ENCODE measurements around the gene PITPNC1.
"Not testable (repeated sequence)": the region's sequence is repeated elsewhere in the genome, so short reads cannot be mapped to it uniquely, and the experiment has no call there.

Gene PITPNC1

DNA sequence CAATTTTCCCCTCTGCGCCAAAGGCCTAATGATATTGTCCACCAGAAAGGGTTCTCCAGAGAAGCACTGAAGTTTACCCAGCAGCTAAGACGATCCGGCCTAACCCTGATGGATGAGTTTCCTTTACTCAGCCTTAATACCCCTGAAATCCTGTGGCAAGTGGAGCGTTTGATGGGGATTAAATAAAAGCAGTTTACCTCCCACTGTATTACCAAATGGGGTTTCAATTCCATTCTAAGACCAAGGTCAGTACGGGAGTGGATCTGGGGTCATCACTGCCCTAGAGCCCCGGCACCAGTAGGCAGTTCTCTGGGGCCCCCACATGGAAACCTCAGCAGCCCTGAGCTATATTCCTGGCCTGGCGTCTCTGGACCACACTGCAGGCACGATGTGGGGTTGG lies 243.6 kb downstream of the PITPNC1 start:
- no peak overlapping the region for H3K27ac ChIP-seq
- no peak overlapping the region for H3K4me3 ChIP-seq

DNA sequence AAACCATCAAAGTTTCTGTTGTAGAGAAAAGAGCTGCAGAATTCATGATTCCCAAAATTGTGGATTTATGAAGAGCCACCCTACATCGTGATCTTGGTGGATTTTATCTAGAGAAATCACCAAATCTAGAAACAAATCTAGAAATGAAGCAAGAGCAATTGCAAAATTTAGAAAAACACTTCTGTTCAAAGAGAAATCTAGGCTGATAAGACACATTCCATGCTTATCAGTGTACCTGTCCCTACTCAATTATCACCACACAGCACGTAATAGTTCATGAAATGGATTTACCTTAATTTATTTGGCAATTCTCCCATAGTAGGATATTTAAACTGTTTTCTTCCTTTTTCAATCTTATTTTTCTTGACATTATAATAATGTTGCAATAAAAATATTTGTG lies 246.7 kb downstream of the PITPNC1 start:
- no peak overlapping the region for H3K4me3 ChIP-seq
- no peak overlapping the region for H3K27ac ChIP-seq

DNA sequence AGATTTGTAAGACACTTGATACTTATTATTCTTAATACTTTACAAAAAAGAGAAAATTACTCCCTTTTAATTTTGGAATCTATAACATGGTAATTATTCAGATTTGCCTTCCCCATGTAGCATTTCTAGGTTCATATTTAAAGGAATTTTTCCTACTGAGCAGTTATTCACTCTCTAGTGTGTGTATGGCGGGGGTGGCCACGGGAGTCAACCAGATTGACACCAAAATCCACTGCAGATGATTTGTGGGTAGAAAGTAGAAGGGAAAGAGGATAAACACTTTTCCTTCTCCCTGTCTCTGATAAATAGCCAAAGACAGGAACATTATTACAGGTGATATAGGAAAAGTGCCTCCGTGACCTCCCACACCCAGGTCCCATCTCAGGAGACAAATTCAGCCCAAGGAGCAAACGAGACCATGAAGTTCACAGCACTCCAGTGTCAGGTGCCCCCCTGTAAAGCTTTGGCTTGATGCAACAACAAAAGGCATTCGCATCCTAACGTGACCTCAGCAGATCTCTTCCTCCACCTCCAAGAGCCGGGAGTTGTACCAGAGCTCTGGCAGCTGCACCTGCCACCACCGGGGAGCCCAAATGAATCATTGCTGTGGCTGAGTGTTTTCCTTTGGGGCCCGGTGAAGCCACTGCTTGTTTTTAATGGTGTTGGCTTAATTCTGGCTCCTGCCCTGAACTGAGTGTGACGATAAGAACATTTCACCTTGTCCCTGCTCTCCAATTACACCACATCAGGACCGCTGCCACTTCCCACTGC lies 248.0 kb downstream of the PITPNC1 start:
- H3K4me3 ChIP-seq: no peak overlapping the region
- no peak overlapping the region for H3K27ac ChIP-seq

DNA sequence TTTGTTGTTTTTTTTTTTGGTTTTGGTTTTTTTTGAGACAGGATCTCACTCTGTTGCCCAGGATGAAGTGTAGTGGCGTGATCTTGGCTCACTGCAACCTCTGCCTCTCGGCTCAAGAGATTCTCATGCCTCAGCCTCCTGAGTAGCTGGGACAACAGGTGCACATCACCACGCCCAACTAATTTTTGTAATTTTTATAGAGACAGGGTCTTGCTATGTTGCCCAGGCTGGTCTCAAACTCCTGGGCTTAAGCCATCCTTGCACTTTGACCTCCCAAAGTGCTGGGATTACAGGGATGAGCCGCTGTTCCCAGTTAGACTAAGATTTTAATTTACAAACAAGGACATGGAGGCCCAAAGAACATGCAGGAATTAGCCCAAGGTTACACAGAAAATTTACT lies 248.9 kb downstream of the PITPNC1 start:
- H3K4me3 ChIP-seq: no peak overlapping the region
- H3K27ac ChIP-seq: no peak overlapping the region

DNA sequence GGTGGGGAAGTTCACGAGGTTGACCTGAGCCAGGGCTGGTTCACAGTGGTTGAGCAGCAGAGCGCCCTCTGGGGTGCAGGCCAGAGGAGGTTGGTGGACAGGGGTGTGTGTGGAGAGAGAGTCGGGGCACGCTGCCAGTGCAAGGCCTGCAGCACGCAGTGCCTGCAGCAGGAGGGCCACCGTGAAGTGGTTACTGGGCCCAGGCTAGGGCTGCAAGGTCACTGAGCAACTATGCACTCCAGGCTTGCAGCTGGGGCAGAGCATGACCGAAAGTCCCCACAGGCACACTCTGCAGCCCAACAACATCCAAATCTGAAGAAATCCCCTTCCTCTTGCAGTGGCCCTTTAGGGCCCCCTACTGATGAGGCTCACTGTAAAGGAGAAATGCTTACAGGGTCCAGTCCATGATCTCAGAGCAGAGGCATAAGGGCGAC lies 251.5 kb downstream of the PITPNC1 start:
- Histone ChIP-seq H3K27ac (no peak overlapping the region), H3K4me3 (no peak overlapping the region)

DNA sequence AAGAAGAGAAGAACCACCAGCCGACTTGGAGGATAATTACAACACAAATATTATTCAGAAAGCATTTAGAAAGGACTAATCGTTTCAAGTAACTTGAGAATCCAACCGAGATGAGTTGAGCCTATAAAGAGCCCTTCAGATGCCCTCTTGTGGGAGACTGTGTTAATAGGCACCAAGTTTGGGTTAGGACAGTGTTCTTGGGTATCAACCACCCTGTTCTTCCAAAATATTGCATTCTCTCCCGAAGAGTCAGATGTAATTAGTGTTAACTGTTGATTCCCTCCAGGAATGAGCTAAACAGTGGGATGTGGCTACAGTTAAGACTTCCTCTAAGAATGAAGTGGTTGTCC lies 252.9 kb downstream of the PITPNC1 start:
- Histone ChIP-seq H3K27ac (peak overlapping the region in 1 of 21 experiments; percentile 34), H3K4me3 (no peak overlapping the region)

DNA sequence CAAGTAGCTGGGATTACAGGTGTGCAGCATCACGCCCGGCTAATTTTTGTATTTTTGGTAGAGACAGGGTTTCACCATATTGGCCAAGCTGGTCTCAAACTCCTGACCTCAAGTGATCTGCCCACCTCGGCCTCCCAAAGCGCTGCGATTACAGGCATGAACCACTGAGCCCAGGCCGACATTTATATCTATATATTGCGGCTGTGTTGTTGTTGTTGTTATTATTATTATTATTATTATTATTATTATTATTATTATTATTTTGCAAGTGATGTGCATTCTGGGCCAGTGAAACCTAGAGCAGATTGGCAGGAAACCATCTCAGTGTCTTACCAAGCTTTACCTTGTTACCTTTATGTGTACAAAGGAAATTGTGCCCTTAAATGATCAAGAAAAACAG lies 253.8 kb downstream of the PITPNC1 start:
- H3K4me3 ChIP-seq, H3K27ac ChIP-seq: not testable (repeated sequence)

DNA sequence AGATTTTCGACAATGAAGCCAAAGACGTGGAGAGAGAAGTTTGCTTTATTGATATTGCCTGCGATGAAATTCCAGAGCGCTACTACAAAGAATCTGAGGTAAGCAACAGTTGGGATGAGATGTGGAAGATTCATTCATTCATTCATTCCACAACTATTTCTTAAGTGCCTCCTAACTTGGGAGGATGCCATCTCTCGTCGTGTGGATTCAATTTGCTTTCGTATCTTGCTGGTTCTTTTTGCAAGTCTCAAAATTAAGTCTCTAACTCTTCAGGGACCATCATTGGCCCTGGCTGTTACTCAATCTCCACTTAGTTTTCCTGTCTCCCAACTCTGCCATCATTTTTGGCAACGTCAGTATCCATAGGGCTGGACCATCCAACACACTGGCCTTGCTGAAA lies 255.1 kb downstream of the PITPNC1 start:
- Histone ChIP-seq H3K27ac (no peak overlapping the region), H3K4me3 (no peak overlapping the region)

DNA sequence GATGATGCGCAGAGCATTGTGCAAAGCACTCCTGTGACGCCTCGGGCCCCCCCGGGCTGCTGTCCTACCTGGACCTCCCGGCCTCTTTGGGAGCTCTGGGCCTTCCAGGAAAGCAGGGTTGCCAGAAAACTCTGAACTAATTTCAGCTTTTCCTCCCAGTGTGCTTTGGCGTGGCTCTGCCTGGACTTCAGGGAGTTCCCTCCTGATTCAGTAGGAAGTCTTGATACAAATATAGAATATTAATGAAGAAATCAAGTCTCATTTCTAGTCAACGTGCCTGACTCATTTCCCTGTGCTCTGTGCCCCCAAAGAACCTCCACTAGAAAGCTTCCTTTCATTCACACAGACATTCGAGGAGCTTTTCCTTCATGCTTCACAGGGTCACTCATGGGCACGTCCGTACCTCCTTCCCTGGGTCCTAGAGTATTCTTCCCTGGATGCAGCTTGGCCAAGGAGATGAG lies 256.7 kb downstream of the PITPNC1 start:
- Histone ChIP-seq H3K4me3 (no peak overlapping the region), H3K27ac (no peak overlapping the region)

DNA sequence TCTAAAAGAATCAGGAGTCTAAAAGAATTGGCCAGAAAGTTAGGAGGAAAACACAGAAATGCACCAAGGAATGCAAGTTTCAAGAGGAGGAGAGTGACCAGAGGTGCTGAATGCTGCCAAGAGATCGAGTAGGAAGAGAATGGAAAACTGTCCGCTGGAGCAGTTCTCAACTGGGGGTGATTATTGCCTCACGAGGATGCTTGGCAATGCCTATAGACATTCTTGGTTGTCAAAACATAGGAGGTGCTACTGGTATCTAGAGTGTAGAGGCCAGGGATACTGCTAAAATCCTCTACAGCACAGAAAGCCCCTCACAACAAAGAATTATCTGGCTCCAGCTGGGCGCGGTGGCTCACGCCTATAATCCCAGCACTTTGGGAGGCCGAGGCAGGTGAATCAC lies 258.6 kb downstream of the PITPNC1 start:
- H3K4me3 ChIP-seq: no peak overlapping the region
- no peak overlapping the region for H3K27ac ChIP-seq

DNA sequence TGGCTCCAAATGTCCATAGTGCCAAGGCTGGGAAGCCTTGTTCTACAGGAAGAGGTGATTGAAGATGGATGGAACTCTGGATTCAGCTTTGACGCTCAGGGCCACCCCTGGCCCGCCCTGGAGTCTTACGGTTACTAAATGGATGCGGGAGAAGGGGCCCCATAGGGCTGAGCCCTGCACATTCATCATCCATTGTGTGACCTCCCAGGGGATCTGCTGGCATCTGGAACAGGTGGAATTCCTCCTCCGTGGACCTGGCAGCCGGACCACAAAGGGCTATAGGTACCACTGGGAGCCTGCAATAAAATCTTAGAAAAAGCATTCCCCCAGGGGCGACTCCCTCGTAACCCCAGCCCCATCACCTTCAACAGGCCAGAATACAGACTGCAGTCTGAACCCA lies 259.2 kb downstream of the PITPNC1 start:
- peak overlapping the region in 1 of 21 experiments; percentile 19 for H3K27ac ChIP-seq
- H3K4me3 ChIP-seq: no peak overlapping the region

DNA sequence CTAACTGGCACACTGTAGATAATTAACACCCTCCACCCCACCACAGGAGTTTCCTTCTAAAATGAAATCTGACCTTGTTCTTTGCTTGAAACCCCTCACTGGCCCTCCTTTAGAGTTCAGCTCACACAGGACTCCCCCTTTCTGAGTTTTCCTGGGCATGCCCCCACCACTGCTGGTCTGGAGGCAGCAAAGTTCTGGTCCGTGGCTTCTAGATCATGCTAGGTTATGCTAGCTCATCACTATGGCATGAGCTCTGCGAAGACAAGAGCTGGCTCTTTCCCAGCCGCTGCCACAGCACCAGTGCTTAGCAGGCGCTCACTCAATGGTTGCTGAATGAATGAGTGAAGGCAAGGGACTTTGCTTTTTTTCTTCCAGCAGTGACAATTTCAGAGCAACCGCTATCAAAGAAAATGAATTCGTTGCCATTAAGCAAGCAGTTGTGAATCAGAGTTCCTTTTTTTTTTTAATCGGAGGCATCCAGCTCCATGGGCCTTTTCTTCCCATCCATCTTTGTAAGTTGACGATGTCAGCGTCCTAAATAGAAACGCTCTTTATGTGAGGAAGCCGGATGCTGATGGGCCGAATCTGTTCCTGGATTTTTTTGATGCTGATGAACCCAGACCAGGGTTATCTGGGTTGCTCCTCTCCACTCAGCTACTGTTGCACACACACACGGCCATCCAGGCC lies 259.9 kb downstream of the PITPNC1 start:
- Histone ChIP-seq H3K27ac (peak overlapping the region in 10 of 21 experiments; percentile 3 to 64 (median 38)), H3K4me3 (no peak overlapping the region)

DNA sequence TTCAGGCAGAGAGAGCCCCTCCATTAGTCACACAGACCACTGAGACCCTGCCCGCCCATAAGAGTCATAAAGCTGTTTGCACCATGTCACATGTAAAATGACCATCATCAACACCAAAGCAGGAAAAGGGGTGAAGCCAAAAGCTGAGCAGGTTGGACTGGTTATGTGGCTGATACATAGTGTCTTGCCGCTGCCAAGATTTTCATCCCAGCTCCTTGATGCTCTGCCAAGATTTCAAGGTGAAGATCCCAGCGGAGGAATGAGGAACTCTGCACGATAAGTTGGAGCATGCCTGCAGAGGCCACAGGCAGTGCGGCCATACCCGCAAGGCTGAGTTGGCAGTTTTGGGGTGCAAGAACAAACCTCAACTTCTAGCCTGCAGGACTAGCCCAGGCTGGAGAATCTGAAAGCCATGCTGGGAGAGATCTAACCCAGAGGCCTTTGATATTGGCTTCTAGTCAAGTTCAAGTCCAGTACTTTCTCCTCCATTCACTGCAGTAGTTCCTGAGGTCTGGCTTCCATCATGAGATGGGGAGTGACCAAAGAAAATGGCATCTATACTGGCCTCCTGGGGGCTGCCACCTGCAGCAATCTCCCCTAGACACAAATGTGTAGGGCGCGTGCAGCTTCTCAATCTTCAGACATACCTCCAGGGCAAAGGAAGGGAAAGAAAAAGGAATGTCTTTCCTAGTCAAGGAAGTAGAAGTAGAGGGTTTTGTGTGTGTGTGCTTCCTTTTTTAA lies 261.0 kb downstream of the PITPNC1 start:
- Histone ChIP-seq H3K4me3 (no peak overlapping the region), H3K27ac (peak overlapping the region in 6 of 21 experiments; percentile 3 to 59 (median 34))

DNA sequence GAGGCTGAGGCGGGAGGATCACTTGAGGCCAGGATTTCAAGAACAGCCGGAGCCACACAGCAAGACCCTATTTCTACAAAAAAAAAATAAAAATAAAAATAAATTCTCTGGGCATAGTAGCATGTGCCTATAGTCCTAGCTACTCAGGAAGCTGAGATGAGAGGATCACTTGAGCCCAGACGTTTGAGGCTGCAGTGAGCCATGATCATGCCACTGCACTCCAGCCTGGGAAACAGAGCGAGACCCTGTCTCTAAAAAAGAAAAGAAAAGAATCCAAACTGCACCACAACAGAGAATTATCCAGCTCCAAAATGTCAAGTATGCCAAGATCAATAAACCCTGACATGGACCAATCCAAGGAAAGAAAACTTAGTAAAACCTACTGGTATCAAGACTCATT lies 261.8 kb downstream of the PITPNC1 start:
- peak overlapping the region in 2 of 21 experiments; percentile 12 to 46 for H3K27ac ChIP-seq
- H3K4me3 ChIP-seq: no peak overlapping the region

DNA sequence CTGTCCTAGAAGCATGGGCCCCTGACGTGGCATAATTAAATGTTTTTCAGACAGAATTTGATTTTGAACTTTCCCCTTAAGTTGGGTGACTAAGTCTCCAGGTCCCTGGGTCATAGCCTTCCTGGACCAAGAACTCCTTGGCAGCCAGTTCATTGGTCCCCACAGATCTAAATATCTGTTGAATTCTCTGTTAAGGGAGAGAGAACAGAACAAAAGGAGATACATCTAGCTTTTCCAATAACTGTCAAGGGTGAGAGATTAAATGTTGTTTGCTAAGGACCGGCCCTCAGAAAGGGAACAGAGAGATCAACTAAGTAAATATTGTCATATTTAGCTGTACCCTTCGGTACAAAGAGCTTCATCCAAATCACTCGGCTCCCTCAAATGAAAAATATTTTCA lies 262.5 kb downstream of the PITPNC1 start:
- Histone ChIP-seq H3K4me3 (no peak overlapping the region), H3K27ac (no peak overlapping the region)

DNA sequence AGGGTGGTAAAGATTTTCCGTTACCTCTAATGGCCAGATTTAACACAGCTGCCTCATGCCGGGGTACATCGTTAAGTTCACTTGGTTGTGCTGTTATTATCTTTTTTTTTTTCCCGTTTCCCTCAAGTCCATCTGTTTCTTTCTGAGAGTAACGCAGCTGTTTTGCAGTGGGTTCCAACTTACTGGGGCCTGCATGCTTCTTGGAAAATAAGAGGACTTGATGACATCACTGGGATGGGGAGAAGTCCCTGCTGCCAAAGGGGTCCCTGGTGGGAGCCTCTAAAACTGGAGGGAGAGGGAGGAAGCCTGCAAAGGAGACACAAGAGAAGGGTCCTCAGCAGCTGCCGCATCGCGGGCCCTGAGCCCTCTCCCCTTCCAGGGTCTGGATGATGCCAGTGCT lies 262.9 kb downstream of the PITPNC1 start:
- Histone ChIP-seq H3K27ac (no peak overlapping the region), H3K4me3 (no peak overlapping the region)

DNA sequence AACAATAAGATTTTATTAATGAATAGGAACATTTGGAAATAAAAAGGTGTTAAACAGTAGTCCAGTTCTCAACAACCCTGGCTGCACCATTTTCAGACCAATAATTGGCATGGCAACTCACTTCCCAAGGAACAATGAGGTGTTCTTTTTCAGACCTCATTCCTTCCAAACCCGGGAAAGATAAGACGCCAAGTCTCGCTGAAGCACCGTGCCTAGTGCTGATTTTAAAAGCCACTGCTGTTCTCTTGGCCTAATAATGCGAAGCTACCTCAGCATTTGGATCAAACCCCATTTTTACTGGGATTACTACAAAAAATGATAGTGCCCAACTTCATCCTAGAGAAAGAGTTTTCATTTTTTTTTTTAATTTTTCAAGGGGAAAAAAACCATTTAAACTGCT lies 265.4 kb downstream of the PITPNC1 start:
- Histone ChIP-seq H3K27ac (no peak overlapping the region), H3K4me3 (no peak overlapping the region)

DNA sequence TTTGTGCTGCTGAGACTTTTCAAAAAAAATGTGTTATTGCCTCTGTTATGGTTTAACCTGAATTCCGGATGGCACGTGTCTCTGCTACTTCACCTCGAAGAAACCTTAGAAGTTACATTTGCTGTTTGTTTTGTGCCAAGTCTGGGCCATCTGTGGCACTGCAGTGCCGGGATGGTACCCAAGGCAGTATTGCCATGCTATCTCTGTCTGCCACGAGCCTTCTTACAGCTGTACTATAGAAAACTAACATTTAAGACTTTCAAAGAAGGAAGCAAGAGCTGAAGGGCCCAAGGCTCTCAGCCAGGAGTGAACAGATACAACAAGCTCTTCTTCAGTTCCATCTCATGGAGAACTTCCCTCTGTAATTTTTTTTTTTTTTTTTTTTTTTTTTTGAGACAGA lies 267.0 kb downstream of the PITPNC1 start:
- Histone ChIP-seq H3K4me3 (no peak overlapping the region), H3K27ac (no peak overlapping the region)

DNA sequence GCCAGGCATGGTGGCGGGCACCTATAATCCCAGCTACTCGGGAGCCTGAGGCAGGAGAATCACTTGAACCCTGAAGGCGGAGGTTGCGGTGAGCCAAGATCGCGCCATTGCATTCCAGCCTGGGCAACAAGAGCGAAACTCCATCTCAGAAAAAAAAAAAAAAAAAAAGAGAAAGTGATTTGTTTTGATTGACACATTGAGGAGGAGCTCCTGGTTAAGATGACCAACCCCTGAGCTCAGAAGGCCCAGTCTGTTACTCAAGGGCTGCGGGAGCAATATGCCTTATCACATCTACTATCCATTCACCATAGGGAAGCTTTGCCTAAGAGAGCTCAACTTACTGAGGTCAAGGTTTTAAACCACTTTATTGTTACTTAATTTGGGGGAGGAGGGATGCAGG lies 268.1 kb downstream of the PITPNC1 start:
- H3K4me3 ChIP-seq, H3K27ac ChIP-seq: not testable (repeated sequence)

DNA sequence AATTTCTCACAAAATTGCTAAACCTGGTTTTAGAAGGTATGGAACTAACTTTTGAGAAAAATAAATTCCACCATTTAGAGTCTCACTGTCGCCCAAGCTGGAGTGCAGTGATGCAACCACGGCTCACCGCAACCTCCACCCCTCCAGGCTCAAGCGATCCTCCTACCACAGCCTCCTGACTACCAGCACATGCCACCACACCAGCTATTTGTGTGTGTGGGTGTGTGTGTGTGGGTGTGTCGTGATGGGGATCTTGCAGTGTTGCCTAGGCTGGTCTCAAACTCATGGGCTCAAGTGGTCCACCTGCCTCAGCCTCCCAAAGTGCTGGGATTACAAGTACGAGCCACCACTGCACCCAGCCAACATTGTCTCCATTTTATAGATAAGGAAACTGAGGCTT lies 269.4 kb downstream of the PITPNC1 start:
- Histone ChIP-seq H3K4me3 (no peak overlapping the region), H3K27ac (no peak overlapping the region)

DNA sequence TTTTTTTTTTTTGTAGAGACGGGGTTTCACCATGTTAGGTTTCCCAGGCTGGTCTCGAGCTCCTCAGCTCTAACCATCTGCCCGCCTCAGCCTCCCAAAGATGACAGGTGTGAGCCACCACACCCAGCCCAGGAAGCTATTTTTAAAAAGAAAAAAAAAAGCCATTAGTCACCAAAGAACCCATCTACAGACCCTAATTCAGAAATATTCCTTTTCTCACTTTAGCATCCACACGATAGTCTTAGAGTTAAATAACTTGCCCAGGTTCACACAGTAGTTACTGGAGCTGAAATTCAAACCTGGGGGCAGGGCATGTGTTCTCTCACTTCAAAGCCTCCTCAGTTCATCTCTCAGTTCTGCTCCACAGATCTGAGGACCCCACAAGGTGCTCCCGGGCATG lies 270.4 kb downstream of the PITPNC1 start:
- Histone ChIP-seq H3K4me3 (no peak overlapping the region), H3K27ac (no peak overlapping the region)
